AG09309 (cell line): ENCODE measurements around the gene RBMX.
"Not testable (repeated sequence)": the region's sequence is repeated elsewhere in the genome, so short reads cannot be mapped to it uniquely, and the experiment has no call there.

Source experiments
- DNase-seq: peaks from one replicate; pipeline ENCODE4 v3.0.0-alpha.2; 2010; ENCODE audit warnings: low read depth
- H3K4me3 ChIP-seq: 2 replicates; pipeline ENCODE4 v1.5.1; 2011; ENCODE audit warnings: mild to moderate bottlenecking, low read depth, low read length, moderate library complexity; ENCODE audit not compliant: control insufficient read depth
- CTCF ChIP-seq: IDR thresholded peaks from 2 replicates; pipeline ENCODE4 v1.5.1; 2011; ENCODE audit warnings: mild to moderate bottlenecking, low read depth, low read length, inconsistent platforms; ENCODE audit not compliant: insufficient read depth, control insufficient read depth; ENCODE audit errors: missing control alignments

The RBMX gene

DNA sequence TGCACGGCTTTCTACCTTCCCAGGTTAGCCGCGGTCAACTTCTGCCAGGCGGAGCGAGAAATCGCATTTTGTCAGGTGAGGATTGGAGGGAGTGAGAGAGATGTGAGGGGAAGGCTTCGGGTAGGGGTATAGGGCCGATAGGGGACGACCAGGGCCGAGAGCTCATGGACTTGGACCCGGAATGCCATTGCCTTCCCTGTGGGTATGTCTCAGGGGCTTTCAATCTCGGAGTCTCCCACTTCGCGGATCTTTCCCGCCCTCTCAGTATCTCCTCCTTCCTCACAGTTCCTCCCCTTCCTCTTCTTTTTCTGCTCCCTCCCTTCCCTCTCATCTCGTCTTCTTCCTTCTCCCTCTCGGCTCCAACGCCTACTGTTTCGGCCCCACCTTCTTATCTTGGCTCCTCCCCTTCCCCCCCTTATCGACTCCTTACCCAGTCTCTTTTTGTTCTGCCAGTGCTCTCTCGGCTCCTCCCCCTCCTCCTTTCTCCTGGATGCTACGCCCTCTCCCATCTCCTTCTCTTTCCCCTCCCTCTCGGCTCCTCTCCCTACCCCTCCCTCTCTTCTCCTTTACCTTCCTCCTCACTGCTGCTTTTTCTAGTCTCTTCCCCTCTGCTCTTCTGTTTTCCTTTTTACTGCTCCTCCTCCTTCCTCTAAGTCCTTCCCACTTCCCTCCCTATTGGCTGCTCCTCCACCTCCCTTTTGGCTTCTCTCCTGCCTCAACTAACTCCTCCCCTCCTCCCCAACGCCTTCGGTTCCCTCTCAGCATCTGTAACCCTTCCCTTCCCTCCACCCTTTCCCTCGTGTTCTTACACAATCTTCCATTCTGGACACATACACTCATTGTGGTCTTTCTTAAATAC is 29.4 kb upstream of the RBMX start:
- DNase-seq: peak; percentile 67
- peak overlapping the region; percentile 74 for H3K4me3 ChIP-seq
- TF ChIP-seq CTCF: no peak

DNA sequence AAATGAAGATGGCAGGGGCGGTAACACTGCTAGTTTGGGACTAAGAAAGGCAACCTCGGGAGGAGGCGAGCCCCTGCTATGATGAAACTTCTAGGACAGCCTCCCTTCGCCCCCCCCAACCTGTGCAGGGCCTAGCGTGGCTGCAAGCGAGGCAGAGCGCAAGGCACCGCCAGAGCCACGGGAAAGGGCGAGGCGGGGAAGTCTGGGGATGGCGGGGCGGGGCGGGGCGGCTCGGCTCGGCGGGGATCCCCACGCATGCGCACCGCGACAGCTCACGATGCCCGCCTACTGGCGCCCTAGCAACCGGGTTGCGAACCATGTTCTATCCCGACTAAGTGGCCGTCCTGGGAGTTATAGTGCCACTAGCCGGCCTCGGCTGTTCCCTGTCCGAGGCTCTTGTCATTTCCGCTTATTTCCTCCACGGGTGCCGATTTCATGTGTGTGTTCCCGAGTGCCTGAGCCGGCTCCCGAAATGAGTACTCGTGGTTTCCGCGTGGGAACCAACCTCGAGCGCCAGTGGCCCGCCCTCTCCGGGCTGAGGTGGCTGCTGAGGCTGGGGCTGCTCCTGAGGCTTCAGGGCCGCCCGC is 28.7 kb upstream of the RBMX start:
- no peak for DNase-seq
- no peak for TF ChIP-seq CTCF
- peak overlapping the region; percentile 74 for H3K4me3 ChIP-seq

GRCh38 chrX:136907621-136908020 is 27.1 kb upstream of the RBMX start:
- H3K4me3 ChIP-seq: no peak overlapping the region
- no peak for TF ChIP-seq CTCF
- DNase-seq: no peak

DNA sequence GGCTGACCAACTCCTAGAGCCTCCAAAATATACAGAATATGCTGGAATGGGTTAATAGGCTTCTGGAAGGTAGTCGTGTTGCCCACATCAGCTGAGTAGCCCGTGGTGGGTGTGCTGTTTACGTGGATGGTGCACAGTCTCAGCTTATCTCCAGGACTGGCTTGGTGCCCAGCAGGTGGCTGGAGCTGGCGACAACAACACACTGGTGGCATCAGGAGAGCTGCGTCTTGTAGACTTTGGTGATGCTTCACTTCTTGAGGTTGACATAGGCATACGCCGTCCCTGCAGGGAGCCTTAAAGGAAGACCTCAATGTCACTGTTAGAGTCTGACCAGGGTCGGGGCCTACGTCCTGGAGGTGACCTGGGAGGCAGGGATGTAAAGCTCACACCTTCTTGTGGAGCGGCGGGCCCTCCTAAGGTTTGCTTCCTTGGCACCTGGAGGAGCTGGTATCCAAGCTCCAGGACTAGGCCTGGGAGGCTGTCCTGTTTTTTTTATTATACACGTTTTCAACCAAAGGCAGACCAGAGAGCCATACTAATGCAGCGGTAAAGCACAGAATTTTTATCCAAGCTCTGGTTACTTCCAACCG is 26.5 kb upstream of the RBMX start:
- no peak for DNase-seq
- no peak for TF ChIP-seq CTCF
- no peak overlapping the region for H3K4me3 ChIP-seq

GRCh38 chrX:136904067-136904466 is 23.5 kb upstream of the RBMX start:
- DNase-seq, H3K4me3 ChIP-seq: not testable (repeated sequence)

GRCh38 chrX:136900071-136900470 is 19.5 kb upstream of the RBMX start:
- H3K4me3 ChIP-seq, DNase-seq: not testable (repeated sequence)

GRCh38 chrX:136899221-136899620 is 18.7 kb upstream of the RBMX start:
- H3K4me3 ChIP-seq: no peak overlapping the region
- peak; percentile 34 for DNase-seq
- no peak for TF ChIP-seq CTCF

DNA sequence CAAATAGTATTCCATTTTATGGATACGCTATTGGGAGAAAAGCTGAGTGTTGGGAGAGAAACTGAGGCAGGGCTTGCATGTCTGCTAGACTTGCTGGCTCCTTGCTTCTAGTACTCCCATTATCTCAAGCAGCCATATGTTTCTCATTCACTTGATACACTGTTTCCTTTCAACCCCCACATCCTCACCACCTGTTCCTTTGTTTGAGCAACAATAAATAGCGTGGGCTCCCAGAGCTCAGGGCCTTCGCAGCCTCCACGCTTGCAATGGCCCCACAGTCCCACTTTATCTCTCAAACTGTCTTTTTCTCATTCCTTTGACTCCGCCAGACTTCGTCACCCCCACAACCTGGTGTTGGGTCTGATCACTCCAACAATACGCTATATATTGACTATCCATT is 18.2 kb upstream of the RBMX start:
- H3K4me3 ChIP-seq: not testable (repeated sequence)

More for the DNA sequence above, 18.2 kb upstream of the RBMX start:
- not testable (repeated sequence) for DNase-seq
